Stimulated activated CD8-positive, alpha-beta memory T cell treated with anti-CD3 and anti-CD28 coated beads, Interleukin-15, amount 100 ng/mL, for 1 hour (primary cell): ENCODE data around the gene KLF2.

Experiments
- DNase-seq: peaks from one replicate; pipeline ENCODE4 v3.0.0-alpha.2; 2020; ENCODE audit warnings: low read depth

The KLF2 gene

DNA sequence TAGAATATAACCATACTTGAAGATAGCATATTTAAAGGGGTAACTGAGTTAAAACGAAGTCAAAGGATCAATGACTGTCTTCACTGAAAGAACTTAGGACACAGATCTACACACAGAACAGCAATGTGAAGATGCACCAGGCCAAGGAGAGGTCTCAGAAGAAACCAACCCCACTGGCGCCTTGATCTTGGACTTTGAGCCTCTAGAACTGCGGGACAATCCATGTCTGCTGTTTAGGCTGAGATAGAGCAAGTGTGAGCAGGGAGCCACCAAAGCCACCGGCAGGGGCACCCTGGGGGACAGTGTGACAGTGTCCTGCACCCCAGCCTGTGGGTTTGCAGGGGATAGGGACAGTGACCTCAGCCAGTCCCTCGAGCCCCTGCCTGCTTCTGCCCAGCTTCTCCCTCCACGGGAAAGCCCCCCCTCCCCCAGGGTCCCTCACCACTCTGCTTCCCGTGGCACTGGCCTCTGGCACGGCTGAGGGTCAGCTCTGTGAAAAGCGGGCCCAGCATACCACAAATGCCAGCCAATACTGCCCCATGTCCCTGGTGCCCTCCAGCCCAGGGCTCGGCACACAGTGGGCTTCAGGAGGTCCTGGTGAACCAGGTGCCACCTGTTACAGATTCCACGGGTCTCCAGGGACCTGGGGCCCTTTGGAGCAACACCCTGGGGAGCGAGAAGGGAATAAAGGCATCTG, 40.8 kb downstream of the KLF2 start:
- DNase-seq: no peak

DNA sequence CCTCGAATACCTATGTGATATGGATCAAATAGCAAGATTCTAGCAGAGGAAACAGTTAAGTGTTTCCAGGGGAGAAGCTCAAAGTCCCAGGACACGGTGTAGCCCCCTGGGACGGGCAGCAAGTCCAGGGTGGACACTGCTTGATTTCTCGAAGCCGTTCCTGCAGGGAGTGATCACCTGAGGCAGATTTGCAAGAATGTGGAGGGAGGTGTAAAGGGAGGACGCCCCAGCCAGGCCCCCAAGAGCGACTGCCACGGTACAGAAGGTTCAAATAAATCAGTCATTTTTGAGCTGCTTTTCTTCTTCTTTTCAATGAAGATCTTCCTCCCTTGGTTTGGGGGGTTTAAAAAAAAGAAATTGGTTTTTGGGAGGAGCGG, 41.4 kb downstream of the KLF2 start:
- DNase-seq: no peak

- no peak for DNase-seq
These were observed 42.0 kb downstream of the KLF2 start for GRCh38 chr19:16366433-16367260.

- no peak for DNase-seq
These were observed 42.6 kb downstream of the KLF2 start for GRCh38 chr19:16367261-16367683.

- no peak for DNase-seq
These were observed 44.0 kb downstream of the KLF2 start for GRCh38 chr19:16368385-16369305.

GRCh38 chr19:16369306-16369663, 44.7 kb downstream of the KLF2 start:
- DNase-seq: no peak

GRCh38 chr19:16369664-16370576, 45.3 kb downstream of the KLF2 start:
- DNase-seq: peak; percentile 57

DNA sequence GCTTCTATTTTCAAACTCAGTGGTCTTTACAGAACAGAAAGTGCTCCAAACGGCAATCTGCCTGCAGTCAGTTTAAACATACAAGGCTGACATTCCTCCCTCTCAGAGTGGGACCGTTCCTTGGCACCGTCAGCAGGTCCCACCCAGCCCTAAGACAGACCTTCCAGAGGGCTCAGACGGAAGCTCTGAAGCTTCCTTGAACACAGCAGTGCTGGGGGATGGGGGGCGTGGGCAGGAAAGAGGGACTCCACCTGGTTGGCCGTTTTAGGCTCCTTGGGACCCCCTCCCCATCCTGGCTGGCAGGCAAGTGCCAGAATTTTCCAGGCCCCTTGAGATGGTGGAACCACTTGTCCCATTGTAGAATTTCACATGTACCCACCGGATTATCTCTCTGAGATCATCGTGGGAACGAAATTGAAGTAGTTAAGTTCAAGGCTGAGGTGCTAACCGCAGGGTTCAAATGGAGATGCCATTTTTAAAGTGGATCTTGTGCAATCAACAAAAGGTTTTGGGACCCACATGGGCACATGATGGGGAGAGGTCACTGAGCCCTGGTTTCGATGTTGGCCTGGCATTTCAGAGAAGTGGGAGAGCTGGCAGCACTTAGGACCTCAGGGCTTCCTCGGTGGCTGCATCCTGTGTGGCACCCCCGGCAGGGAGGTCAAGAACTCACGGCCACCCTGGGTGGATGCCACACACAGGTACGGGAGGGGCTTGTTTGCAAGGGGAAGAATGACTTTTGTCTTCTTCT, 46.2 kb downstream of the KLF2 start:
- DNase-seq: no peak

GRCh38 chr19:16371540-16371986, 46.9 kb downstream of the KLF2 start:
- peak; percentile 77 for DNase-seq

DNA sequence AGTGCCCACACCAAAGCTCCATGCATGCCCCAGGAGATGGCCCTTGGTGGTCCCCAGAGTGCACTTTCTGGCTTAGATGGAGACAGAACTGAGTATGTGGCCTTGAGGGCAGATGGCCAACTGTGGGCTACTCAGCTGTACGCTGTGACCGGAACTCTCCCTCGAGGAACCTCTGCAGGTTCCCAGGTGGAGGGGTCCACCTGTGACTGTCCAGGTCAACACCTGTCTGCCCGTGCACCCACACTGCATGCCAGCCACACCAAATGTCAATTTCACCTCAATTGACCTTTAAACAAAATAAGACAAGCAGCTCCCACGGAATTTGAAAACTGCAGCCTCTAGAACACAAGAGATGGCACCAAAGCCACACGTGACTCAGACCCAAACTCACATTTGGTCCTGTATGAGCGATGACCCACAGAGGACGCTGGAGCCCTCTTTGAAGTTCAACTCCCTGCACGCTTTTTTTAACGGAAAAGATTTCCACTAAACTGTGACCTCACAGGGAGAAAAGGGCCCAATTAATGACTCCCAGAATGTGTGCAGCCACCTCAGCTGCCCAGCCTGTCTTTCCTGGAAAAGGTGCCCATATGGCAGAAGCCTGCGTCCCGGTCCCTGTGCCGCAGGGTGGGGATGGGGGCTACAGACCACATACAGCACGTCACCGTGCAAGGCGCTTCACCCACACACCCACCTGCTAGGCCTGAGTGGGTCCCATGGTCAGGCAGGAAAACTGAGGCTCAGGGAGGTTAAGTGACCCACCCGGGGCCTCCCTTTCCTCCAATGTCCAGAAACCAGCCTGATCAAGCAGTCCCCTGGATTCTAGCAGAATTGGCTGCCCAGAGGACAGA, 47.7 kb downstream of the KLF2 start:
- no peak for DNase-seq

DNA sequence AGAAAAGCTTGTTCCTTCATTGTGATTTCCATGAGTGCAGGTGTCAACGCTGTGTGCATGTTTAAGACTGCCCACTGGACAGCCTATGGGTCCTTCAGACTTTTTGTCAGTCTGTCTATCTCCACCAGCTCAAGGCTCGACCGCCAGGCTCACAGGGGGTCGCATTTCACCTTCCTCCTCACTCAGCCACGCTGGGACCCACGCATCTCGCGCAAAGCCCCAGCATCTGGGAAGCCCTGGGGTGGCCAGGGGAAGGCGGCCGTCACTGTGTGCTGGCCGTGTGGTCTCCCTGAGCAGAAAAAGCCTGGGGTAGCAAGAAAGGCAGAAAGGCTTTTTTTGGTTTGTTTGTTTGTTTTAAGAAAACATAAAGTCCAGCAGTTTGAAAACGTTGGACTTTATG, 48.5 kb downstream of the KLF2 start:
- no peak for DNase-seq

- no peak for DNase-seq
These were observed 48.9 kb downstream of the KLF2 start for GRCh38 chr19:16373532-16373931.

- no peak for DNase-seq
These were observed 49.4 kb downstream of the KLF2 start for GRCh38 chr19:16373989-16374388.

DNA sequence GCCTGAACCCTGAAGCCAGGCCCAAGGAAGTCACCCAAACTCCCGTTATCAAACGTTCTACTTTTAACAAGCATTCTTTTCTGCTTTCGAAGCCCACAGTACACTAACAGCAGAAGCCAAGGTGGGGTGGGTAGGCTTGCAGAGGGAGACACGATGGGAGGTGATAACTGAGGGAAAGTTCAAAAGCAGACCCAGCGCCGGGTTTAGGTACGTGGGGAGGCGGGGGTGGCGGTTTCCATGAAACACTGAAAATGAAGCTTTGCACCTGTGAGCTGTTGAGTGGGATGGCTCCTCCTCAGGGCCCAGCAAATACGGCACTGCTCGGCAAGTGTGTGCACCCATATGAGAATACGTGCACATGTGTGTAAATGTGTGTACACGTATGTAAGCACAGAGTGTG, 49.8 kb downstream of the KLF2 start:
- DNase-seq: no peak

DNA sequence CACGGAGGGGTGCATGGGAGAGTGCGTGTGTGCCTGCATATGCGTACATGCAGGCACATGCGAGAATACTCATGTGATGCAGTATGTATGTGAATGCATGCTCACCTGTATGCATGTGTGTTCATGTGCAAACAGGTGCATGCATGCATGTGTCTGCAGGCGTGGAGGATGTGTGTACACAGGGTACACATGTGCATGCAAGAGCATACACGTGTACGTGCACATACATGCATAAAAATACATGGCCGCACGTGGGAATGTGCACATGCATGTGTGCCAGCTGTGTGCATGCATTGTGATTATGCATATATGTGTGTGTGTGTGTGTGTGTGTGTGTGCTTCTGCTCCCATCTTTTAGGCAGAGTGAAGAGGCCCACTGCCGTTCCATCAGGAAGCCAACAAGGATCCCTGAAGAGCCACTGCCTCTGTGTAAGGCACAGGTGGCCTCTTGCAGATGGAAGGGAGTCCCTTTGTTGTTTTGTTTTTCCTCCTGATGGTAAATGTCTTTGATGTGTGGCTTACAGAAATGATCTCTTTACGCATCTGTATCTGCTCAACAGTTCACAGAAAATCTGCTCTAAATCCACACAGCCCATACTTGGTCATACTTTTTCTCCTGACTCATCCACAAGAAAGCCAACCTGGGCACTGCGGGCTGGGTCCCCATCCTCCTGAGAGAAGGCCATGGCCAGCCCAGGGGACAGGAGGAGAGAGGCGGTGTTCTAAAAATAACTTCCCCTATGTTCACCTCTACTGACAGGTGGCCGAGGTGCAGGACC, 50.7 kb downstream of the KLF2 start:
- no peak for DNase-seq

GRCh38 chr19:16375936-16376185, 51.2 kb downstream of the KLF2 start:
- no peak for DNase-seq

GRCh38 chr19:16376241-16376640, 51.6 kb downstream of the KLF2 start:
- DNase-seq: no peak

GRCh38 chr19:16376649-16377048, 52.0 kb downstream of the KLF2 start:
- DNase-seq: no peak

DNA sequence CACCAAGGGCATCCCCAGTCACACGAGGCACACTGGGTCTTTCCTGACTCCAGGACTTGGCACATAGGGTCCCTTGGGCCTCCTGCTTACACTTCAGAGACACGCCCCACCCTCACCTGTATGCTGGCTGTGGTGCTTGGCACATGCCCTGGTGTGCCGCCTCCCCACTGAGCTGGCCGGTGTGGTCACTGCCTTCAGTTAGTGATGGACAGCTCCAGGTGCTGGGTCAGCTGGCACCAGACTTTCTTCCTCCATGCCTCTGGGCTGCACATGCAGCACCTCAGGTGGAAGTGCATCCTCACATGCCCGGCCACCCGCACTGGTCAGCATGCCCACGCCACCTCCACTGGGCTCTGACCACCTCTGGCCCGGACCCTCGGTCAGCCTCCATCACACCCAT, 52.9 kb downstream of the KLF2 start:
- DNase-seq: no peak
